TTC549 (cell line): ENCODE measurements around the gene PUS10.
"Not testable (repeated sequence)": the region's sequence is repeated elsewhere in the genome, so short reads cannot be mapped to it uniquely, and the experiment has no call there.

Experiments used
- FAIRE-seq: peaks from 2 replicates; lab custom pipeline; 2012; peaks lifted over from hg19 to GRCh38; lab: Jason Lieb, UNC

PUS10 gene

DNA sequence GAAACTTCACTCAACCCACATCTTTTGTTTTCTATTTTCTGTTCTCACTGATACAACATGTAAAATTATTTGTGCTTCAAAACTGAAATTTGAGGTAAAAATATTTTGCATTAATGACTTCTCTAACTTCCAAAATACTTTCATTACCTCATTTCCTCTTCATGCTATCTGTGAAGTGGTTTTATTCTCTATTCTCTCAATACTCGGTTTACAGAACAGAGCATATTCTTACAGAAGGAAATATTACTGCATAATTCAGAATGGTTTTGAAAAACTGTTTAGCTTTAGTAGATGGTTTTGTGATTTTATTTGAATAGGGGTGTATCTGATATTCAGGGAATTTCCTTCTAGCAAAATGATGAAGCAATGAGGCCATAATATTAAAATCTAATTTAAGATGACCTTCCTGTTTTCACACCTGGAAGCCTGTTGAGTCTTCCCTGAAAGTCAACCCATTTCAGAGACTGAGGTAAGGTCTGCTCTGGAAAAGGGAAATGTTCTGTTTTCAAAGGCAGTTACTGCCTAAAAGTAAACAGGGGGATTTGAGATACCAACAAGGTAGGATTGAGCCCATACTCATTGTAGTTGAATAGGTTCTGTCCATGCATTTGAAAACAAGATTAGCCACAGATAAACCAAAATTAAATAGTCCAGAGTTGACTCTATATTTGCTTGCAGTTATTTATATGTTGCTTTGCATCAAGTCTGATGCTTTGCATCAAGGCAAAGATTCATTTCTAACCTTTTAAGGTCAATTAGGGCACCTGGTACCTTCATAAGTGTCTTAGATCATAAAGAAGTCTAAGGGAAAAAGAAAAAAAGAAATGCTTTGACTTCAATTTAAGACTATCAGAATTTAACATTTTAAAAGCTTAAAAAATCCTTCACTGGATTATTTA, 51.3 kb downstream of the PUS10 start:
- FAIRE-seq, result no peak

DNA sequence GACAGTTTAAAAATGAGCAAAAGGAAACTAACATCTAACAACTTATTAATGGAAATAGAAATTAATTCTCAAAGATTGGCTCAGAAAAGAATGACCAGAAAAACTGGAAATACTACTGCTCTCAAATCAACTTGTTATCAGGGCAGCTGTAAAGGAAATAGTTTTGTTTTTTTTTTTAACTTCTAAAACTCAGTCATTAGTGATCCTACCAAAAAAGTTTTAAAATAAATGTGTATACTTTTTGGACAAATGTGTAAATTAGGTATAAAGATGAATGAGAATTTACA, 52.6 kb downstream of the PUS10 start:
- FAIRE-seq, result peak; percentile 68

DNA sequence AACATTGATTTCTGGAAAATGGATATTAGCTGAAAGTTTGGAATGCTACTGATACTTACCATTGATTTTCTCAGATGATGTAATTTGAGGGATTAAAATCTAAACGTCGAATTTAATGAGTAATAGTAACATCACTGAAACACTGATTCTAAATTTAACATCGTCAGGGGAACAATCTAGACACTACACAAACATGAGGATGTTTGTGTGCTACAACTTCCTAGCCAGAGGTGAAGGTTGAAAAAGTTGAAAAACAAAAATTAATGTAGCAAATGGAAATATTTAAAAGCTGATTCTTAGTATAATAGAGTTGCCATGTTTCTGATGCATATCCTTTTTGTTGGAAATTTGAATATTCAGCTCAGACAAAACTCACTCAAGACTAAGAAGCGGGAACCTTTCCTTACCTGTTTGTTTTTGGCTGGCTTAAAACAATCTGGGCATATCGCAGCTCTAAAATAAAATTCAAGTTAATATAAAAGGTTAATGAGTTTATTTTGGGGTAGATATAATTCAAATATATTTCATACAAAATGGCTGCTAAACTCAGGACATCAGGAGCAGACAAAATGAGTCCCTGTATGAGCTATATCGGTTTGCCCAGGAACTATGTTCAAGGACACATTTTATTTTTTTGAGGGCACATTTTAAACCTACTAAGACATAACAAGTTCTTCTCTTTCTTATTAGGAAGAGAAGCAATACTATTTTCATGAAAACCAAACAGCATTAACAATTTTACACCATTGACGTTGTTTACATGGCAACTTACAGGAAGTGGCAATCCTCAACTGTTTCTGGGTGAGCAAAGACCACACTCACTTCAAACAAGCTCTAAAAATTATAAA, 53.2 kb downstream of the PUS10 start:
- peak; percentile 11 for FAIRE-seq

DNA sequence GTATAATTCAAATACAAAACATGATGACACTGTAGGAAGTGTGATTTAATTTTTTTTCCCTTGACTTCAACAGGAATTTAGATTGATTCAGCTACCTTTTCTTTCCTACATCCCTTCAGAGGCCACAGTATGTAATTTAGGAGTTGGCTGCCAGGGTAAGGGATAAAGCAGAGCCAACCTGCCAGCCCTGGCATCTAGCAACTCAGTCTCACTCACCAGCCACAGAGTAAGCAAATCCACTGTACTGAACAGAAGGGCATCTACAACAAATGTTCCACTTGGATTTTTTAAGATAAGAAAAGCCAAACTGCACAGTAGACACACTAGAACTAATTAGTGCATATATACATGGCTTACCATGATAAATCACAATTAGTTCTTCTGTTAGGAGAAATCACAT, 54.9 kb downstream of the PUS10 start:
- no peak for FAIRE-seq

DNA sequence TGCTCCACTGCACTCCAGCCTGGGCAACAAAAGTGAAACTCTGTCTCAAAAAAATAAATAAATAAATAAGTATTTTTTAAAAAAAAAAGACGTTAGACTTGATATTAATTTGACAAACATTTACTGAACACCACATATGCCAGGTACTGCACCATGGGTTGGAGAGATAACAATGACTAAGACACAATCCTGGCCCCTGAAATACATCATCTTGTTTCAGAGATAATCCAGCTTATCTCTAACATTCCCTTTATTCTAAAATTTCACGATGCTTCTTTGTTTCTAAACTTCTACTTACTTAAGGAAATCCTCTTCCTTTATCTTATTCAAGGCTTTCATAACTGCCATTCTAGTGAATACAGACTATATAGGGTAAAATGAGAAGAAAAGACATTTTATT, 55.5 kb downstream of the PUS10 start:
- FAIRE-seq, result no peak

DNA sequence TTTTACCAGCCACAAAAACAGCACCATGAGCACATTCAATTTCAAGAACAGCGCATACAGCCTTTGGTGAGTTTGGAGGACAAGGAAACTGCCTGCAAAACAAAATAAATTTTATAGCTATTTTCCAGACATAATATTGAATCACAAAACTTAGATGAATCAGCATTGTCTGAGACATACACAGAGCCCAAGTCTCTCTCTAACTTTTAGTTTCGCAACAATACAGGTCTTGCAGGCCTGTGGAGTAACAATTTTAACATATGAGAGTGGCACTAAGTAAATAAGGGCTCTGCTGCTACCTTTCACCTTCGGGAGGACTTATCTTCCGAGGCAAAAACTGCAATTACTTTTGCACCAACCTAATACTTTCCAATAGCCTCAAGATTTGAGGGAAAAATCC, 56.6 kb downstream of the PUS10 start:
- no peak for FAIRE-seq

DNA sequence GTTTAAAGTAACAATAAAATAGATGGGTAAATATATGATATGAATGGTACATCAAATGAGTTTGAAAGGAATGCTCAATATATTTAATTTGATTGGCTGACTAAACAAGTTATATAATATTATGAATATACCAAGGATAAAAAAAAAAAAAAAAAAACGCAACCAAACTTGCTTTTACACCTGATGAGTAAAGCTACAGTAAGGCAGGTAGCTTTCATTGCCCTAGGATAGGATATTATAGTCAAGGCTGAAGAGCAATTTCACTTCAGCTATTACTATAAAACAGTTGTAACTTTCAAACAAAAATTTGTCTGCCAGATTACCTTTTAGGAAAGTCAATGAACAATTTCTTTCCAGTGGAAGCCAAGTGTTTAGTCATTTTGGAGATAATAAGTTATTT, 57.3 kb downstream of the PUS10 start:
- FAIRE-seq, result no peak

DNA sequence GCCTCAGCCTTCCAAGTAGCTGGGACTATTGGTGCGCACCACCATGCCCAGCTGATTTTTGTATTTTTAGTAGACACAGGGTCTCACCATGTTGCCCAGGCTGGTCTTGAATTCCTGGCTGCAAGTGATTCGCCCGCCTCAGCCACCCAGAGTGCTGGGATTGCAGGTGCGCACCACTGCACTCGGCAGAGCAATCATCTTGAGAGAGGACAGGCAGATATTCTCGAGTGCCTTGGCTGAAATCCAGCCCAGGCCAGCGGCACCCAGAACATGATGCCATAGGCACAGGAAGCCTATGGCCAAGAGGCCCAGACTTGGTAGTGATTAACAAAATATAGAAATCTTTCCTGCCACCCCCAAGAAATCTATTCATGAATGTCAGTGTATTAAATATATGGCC, 58.6 kb downstream of the PUS10 start:
- no peak for FAIRE-seq

DNA sequence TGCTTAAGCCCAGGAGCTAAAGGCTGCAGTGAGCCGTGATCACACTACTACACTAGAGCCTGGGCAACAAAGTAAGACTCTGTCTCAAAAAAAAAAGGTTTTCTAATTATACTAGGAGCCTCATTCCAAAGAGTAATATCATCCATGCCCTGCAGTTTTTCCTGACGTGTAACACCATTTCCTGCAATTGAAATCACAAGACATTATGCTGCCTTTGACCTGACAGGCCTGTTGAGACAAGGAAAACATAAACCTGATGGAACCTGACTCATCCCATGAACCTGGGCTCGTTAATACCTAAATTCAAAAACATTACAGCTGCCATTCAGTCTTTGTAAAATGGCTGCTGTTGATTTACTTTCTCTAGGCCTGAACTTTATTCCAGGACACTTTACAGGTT, 59.3 kb downstream of the PUS10 start:
- no peak for FAIRE-seq

DNA sequence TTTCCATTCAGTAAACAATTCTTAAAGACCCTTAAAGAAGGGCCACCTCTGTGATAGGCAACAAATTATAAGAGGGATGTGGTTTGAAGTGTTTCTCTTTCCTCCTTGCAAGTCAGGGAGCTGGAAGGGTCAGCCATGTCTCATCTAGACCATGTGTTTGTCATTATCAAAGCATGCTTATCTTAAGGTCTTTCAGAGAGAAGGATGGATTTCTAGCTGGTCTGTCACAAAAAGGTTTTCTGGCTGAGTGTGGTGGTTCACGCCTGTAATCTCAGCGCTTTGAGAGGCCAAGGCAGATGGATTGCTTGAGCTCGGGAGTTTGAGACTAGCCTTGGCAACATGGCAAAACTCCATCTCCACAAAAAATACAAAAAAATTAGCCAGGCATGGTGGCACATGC, 59.7 kb downstream of the PUS10 start:
- no peak for FAIRE-seq

DNA sequence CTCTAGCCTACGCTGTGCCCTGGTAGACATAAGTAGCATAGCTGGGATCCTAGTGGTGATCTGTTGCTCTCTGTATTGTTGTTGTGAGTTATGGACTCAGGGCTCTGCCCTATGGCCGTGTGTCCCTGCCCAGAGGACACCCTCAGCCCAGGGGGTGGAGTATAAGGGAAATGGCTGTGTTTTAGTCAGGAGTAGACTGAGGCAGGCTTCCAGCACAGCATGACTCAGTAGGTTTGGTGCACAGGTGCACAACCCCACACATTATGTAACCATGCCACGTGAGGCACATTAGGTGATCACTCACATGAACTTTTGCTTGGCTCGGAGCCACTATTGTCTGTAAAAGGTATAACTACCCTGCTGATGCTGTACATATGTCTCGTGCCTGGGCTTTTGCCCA, 60.4 kb downstream of the PUS10 start:
- FAIRE-seq, result no peak

DNA sequence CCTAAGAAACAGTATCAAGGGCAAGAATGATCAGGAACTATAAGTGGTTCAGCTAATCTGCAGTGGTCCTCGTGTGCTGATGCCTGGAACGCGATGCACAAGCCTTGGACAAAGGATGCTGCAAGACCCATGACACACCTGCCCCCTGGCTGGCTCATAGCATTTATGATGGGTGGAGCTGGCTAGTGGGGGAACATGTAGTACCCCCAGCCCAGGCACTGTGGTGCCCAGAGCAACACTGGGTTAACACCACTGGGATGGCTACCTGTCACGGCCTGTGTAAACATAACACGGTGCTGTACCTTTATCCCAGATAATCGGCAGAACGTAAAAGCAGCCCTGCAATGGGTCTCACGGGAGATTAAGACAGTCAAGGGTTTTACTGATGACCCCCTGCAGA, 60.8 kb downstream of the PUS10 start:
- FAIRE-seq, result no peak

DNA sequence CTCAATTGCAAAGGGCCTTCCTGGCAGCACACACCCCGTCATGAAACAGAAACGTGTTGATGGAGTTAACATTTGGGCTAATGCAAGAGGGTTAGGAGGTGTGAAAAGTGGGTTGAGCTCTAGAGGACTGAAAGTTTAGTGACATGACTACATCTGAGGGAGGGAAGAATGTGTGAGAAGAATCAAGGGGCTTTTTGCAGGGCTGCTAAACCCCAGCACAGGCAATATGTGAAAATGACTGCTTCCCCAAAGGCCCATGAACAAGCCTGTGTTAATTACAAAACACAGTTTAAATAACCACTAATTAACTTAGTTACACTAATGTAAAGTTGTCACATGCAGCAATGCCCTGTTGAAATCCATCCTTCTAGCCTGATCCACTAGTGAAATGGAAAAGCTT, 63.9 kb downstream of the PUS10 start:
- FAIRE-seq, result no peak

DNA sequence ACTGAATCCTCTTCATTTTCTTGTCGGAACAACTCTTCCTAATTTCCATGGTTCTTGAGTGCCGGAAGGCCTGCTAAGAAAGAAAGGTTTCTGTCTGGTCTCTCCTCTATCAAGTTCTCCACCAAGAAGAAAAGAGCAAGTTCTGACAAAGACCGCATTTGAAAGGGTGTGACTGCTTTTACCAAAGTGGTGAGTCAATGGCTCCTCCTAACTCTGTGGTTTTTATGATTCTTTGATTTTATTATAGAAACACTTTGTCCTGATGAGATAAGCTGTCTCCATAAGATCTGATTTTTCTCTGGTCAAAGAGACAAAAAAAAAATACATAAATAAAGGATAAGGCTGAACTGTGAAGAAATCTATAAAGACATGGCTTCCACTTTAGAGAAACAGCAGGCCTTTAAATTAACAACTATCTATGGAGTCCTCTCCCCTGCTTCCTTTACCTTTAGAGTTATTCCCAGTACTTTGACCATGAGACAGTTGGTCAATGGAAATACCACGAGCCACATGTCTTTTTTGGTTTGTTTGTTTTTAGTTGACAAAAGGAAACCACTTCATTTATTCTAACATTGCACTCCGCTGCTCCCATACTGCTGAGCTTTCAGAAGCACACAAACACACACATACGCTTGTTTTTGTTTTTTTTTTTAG, 69.0 kb downstream of the PUS10 start:
- FAIRE-seq, result no peak

DNA sequence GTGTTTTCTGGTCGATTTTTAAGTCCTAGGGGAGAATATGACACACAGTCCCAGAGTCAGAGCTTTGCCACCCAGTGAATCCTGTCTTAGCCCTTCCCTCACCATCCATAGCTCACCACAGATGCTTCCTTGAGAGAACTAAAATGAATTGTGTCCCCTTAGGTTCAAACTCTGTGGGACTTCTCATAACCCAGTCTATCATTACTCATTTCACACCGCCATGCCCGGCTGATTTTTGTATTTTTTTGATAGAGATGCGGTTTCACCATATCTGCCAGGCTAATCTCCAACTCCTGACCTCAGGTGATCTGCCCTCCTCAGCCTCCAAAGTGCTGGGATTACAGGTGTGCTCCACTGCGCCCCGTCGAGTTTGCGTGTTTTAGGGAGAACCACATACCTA, 69.9 kb downstream of the PUS10 start:
- no peak for FAIRE-seq

DNA sequence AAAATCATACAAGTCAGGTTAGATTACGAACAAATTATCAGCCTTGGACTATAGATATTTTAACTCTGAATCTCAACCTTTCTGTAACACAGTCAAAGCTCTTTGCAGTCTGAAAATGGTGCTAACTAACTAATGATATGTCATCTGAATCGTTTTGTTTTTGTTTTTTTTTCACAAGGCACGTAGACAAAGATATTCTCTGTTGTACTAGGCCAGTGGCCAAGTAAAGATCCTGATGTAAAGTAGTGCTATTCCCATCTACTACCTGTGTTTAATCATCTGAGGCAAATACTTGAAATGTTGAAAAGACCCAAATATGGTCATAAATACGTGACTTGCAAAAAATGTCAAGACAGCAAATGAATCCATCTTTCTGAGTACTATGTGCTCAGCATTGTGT, 71.0 kb downstream of the PUS10 start:
- no peak for FAIRE-seq

DNA sequence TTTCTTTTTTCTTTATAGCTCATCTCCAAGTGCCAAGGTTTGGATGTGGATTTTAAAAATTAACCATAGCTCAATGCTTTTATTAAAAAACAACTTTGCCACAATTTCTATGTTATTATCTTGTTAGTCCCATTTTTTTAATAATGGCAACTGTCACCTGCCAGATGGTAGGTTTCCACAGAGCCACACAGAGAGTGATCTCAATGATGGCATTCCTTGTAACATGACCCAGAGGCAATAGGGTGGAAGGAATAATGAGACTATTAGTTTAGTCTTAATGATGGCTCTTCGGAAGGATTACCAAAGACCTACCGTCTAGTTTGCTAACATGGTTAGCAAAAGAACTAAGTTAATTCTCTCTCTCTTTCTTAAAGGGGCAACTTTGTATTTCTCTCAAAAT, 72.7 kb downstream of the PUS10 start:
- no peak for FAIRE-seq

DNA sequence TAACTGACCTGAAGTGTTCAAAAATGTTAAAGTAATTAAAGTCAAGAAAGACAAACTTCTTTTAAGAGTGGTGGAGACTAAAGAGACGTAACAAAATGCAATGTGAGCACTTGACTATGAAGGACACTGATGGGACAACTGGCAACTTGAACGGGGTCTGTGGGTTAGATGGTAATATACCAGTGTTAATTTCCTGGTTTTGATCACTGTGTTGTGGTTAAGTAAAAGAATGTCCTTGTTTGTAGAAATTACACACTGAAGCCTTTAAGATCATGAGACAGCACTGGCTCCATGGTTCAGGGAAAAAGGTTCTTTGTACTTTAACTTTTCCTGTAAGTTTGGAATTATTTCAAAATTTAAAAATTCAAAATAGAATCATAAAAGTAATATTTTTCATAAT, 78.4 kb downstream of the PUS10 start:
- peak; percentile 11 for FAIRE-seq

DNA sequence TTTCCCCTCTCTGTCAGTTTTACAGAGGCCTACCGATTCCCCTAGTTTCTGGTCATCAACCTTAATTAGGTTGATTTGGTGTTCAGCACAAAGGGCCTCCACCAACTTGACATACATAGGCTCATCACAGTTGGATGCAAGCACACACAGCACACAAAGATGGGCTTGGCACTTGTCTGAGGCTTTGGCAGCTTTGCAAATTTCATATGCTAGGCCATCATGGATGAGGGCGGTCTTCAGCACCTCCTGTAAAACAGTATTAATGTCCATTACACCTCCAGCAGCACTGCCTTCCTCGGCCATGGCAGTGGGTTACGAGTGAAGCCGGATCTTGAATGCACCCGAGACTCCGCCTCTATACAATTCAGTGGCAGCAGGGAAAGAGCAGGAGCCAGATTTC, 79.8 kb downstream of the PUS10 start:
- no peak for FAIRE-seq

DNA sequence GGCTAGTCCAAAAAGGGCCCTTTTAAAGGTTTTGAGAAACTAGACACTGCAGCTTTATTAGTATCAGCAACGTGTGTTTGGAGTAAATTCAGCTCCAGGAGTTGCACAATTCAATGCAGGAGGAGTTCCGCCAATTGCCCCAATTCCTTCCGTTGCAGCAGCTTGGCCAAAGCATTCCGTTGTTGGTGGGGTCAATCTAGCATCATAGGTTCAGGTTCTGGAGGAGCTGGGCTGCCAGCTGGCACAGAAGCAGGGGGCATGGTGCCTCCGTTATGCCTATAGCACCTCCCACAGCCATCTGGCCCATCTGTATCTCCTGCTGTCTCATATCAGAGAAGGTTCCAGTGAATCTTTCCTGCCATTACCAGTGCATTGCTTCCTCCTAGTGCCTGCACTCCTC, 81.3 kb downstream of the PUS10 start:
- no peak for FAIRE-seq

DNA sequence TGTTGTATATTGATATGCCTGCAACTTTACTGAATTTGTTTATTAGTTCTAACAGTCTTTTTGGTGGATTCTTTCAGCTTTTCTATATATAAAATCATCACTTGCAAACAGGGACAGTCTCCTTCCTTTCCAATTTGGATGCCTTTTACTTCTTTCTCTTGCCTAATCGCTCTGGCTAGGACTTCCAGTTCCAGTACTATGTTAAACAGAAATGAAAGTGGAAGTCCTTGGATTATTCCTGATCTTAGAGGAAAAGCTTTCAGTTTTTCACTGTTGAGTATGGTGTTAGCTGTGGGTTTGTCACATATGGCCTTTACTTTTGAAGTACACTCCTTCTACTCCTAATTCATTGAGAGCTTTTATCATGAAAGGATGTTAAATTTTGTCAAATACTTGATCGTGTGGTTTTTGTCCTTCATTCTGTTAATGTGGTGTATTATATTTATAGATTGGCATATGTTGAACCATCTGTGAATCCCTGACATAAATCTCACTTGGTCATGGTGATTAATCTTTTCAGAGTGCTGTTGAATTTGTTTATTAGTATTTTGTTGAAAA, 83.8 kb downstream of the PUS10 start:
- FAIRE-seq, result no peak

DNA sequence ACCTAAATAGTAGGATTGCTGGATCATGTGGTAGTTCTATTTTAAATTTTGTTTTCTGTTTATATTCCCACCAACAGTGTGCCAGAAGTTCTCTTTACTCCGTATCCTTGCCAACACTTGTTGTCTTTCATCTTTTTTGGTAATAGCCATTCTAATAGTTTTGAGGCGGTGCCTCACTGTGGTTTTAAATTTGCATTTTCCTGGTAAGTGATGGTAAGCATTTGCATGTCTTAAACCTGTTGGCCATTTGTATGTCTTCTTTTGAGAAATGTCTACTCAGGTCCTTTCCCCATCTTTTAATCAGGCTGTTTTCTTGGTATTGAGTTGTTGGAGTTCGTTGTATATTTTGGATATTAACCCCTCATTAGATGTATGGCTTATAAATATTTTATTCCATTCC, 85.1 kb downstream of the PUS10 start:
- FAIRE-seq, result no peak

DNA sequence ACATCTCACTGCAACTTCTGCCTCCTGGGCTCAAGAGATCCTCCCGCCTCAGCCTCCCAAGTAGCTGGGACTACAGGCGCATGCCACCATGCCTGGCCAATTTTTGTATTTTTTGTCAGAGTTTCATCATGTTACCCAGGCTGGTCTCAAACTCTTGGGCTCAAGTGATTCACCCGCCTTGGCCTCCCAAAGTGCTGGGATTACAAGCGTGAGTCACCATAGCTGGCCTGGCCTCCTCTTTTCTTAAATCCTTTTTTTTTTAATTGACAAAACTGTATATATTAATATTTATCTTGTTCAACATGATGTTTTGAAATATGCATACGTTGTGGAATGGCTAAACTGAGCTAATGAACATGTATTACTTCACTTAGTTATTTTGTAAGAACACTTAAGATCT, 86.0 kb downstream of the PUS10 start:
- not testable (repeated sequence) for FAIRE-seq
